OCI-LY7 (cell line): ENCODE results near the gene ATP11A. TPM values are rescaled to one million over a fixed set of nuclear protein-coding genes. Genes with fewer than 3 reads are reported as not detected.

Source experiments
- BruUV-seq: library from RNA; stranded (reverse); fragments of 400-500 nt; replicated peaks from 2 replicates; lab custom pipeline; 2021; lab: Mats Ljungman, UMichigan
- CTCF ChIA-PET: fragments of 300-600 bp; sonication (Branson Sonifier 250); formaldehyde crosslinking; loops from one replicate; lab custom pipeline; 2022; ENCODE audit warnings: antibody characterized with exemption; ENCODE audit not compliant: unreplicated experiment; lab: Charles Lee
- POLR2A ChIA-PET: fragments of 300-600 bp; sonication (Branson Sonifier 250); formaldehyde crosslinking; loops from one replicate; lab custom pipeline; 2022; ENCODE audit warnings: antibody characterized with exemption; lab: Charles Lee
- DNase-seq: peaks from one replicate; pipeline ENCODE4 v3.0.0-alpha.2; 2015; ENCODE audit warnings: low spot score
- H2AFZ ChIP-seq: fragments of 200-600 bp; sonication (generic), shearing (Covaris generic); 2 replicates; pipeline ENCODE4 v1.6.1; 2014; ENCODE audit warnings: mild to moderate bottlenecking, antibody characterized with exemption, low read length, moderate library complexity
- H3K27ac ChIP-seq: fragments of 200-600 bp; sonication (generic); 2 replicates; pipeline ENCODE4 v1.5.1; 2014; ENCODE audit warnings: mixed run types, low read depth, mild to moderate bottlenecking, moderate library complexity, low read length, inconsistent platforms; ENCODE audit not compliant: poor library complexity, severe bottlenecking
- H3K36me3 ChIP-seq: fragments of 200-600 bp; sonication (generic); 2 replicates; pipeline ENCODE4 v1.6.1; 2014; ENCODE audit warnings: mild to moderate bottlenecking, antibody characterized with exemption, low read length, moderate library complexity, mixed read lengths; ENCODE audit not compliant: insufficient read depth
- H3K4me1 ChIP-seq: fragments of 200-600 bp; sonication (generic); 2 replicates; pipeline ENCODE4 v1.5.1; 2014; ENCODE audit warnings: mild to moderate bottlenecking, low read length; ENCODE audit not compliant: insufficient read depth, poor library complexity, severe bottlenecking
- H3K4me2 ChIP-seq: fragments of 200-600 bp; sonication (generic); 2 replicates; pipeline ENCODE4 v1.6.1; 2014; ENCODE audit warnings: mild to moderate bottlenecking, low read length
- H3K4me3 ChIP-seq: fragments of 200-600 bp; sonication (generic); 2 replicates; pipeline ENCODE4 v1.5.1; 2014; ENCODE audit warnings: mild to moderate bottlenecking, low read depth, low read length; ENCODE audit not compliant: poor library complexity, severe bottlenecking
- H3K79me2 ChIP-seq: fragments of 200-600 bp; sonication (generic); 2 replicates; pipeline ENCODE4 v1.6.1; 2016; ENCODE audit warnings: low read depth, mild to moderate bottlenecking, low read length, moderate library complexity, mixed read lengths; ENCODE audit not compliant: insufficient read depth
- H3K9me2 ChIP-seq: fragments of 200-600 bp; sonication (generic); 2 replicates; pipeline ENCODE4 v1.6.1; 2016; ENCODE audit warnings: mild to moderate bottlenecking, low read length, mixed read lengths; ENCODE audit not compliant: insufficient read depth
- H3K9me3 ChIP-seq: fragments of 200-600 bp; sonication (generic); 2 replicates; pipeline ENCODE4 v1.6.1; 2014; ENCODE audit warnings: mild to moderate bottlenecking, mixed run types, low read length, mixed read lengths
- H4K20me1 ChIP-seq: fragments of 200-600 bp; sonication (generic); 2 replicates; pipeline ENCODE4 v1.6.1; 2014; ENCODE audit warnings: mild to moderate bottlenecking, antibody characterized with exemption, low read length, moderate library complexity, mixed read lengths; ENCODE audit not compliant: insufficient read depth
- CTCF ChIP-seq: fragments of 200-600 bp; sonication (generic); conservative IDR thresholded peaks from 2 replicates; pipeline ENCODE4 v1.5.1; 2014; ENCODE audit warnings: mild to moderate bottlenecking, antibody characterized with exemption, low read length, moderate library complexity, mixed read lengths
- EZH2phosphoT487 ChIP-seq: fragments of 200-600 bp; sonication (generic); IDR thresholded peaks from 2 replicates; pipeline ENCODE4 v1.6.1; 2018; ENCODE audit warnings: low read depth, borderline replicate concordance, mild to moderate bottlenecking, mixed run types, antibody characterized with exemption, low read length, moderate library complexity, mixed read lengths
- intact Hi-C: fragments of 100-400 bp; cut with micrococcal nuclease; formaldehyde crosslinking; loops from one replicate; pipeline ENCODE4 v1.10.0; 2022; ENCODE audit not compliant: unreplicated experiment
- total RNA-seq, 2 experiments: library from RNA; depleted of rRNA in 1 of 2; stranded (reverse); fragments of >200 nt in 1 of 2; shearing (Covaris generic) in 1 of 2; gene quantifications; 2 replicates each; pipeline ENCODE4 v1.2.3, GENCODE V29; 2014 to 2022

The ATP11A gene
- total RNA-seq, 2 experiments from 2014 or later: 8.8 to 23.1 TPM

- CTCF ChIA-PET: no interaction called here
- Histone ChIP-seq H2AFZ (no peak overlapping the region), H4K20me1 (no peaks in the 10 kb centered on the region), H3K4me3 (no peak overlapping the region), H3K27ac (no peak overlapping the region), H3K9me3 (no peaks in the 10 kb centered on the region), H3K4me1 (no peaks in the 10 kb centered on the region), H3K9me2 (no peaks in the 10 kb centered on the region), H3K79me2 (no peaks in the 10 kb centered on the region), H3K36me3 (no peaks in the 10 kb centered on the region), H3K4me2 (no peak overlapping the region)
- POLR2A ChIA-PET: interaction anchor here (0.6 kb wide), 1 partner anchor 689 kb away, joined by 5 read pairs; no protein-coding TSS in a partner anchor
- DNase-seq: no peak
- TF ChIP-seq EZH2phosphoT487: no peak
- TF ChIP-seq CTCF: no peak
- no TSS peak for BruUV-seq
- intact Hi-C loops: no loop called here
Observed at GRCh38 chr13:112725346-112726015, 35.6 kb downstream of the ATP11A start.

DNA sequence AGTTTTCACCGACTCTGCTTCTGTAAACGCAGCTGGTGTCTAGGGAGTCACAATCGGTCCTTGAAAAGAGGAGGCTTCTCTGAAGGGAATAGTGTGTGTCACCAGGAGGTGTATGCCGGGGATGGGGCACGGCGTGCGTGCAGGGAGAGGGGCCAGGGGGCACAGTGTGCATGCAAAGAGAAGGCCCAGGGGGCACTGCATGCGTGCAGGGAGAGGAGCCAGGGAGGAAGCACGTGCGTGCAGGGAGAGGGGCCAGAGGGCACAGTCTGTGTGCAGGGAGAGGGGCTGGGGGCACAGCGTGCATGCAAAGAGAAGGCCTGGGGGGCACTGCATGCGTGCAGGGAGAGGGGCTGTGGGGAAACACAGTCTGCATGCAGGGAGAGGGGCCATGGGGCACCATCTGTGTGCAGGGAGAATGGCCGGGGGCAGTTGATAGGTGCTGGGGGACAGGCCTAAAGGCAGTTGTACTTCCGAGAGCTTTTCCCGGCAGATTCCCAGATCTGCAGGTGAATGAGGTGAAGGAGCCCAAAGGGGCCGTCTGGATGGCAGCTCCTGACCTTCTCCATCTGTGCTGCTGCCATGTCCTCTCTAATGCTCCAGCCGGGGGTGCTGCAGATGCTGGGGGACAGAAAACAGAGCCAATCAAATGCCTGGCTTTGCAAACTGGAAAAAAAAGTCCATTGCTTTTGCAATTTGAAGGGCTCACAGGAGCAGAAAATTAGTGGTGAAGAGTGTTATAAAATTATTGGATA is 36.4 kb downstream of the ATP11A start:
- POLR2A ChIA-PET: interaction anchor here (0.6 kb wide), 1 partner anchor 689 kb away, joined by 5 read pairs; no protein-coding TSS in a partner anchor
- TF ChIP-seq CTCF: no peak
- no peak for TF ChIP-seq EZH2phosphoT487

More for the DNA sequence above, 36.4 kb downstream of the ATP11A start:
- Histone ChIP-seq H2AFZ (no peak overlapping the region), H3K9me2 (no peaks in the 10 kb centered on the region), H3K36me3 (no peaks in the 10 kb centered on the region), H3K79me2 (no peaks in the 10 kb centered on the region), H3K9me3 (no peaks in the 10 kb centered on the region), H3K27ac (no peak overlapping the region), H3K4me2 (no peak overlapping the region), H4K20me1 (no peaks in the 10 kb centered on the region), H3K4me3 (no peak overlapping the region), H3K4me1 (no peaks in the 10 kb centered on the region)
- BruUV-seq: no TSS peak
- CTCF ChIA-PET: no interaction called here
- DNase-seq: no peak
- intact Hi-C loops: no loop called here
